Heart right ventricle (tissue), 16 donors: ENCODE data around the gene LRRC26. TPM values are rescaled to one million over a fixed set of nuclear protein-coding genes. Genes with fewer than 3 reads are reported as not detected.
A peak's percentile ranks its signal among the peaks of the same experiment; 100 is the strongest.

ENCODE experiments used
- ATAC-seq, 8 donors: fragments of 200-7000 bp; cut with Tn5 transposase; one replicate each; pipeline ENCODE4 v1.9.1; 2020; ENCODE audit warnings: mild to moderate bottlenecking in 8 of 8, moderate library complexity in 8 of 8, moderate number of reproducible peaks in 1 of 8
- DNase-seq, 2 donors: peaks; one replicate each; pipeline ENCODE4 v3.0.0-alpha.2; 2020
- H3K27ac ChIP-seq, 10 donors: fragments of 200-600 bp; sonication (generic) in 2 of 10; one replicate each; pipeline versions ENCODE4 v1.5.0 to v1.8.0; 2020 to 2022; ENCODE audit warnings: mild to moderate bottlenecking in 3 of 10
- H3K27me3 ChIP-seq, 7 donors: fragments of 200-600 bp; one replicate each; pipeline ENCODE4 v1.8.0; 2021 to 2022; ENCODE audit warnings: mild to moderate bottlenecking in 2 of 7
- H3K36me3 ChIP-seq, 9 donors: fragments of 200-600 bp; sonication (generic) in 1 of 9; one replicate each; pipeline versions ENCODE4 v1.5.0 to v1.8.0; 2020 to 2022; ENCODE audit warnings: mild to moderate bottlenecking in 2 of 9
- H3K4me1 ChIP-seq, 9 donors: fragments of 200-600 bp; sonication (generic) in 1 of 9; one replicate each; pipeline versions ENCODE4 v1.5.0 to v1.8.0; 2020 to 2022; ENCODE audit warnings: mild to moderate bottlenecking in 4 of 9
- H3K4me3 ChIP-seq, 10 donors: fragments of 200-600 bp; sonication (generic) in 2 of 10; one replicate each; pipeline versions ENCODE4 v1.5.0 to v1.8.0; 2020 to 2022; ENCODE audit warnings: mild to moderate bottlenecking in 7 of 10, moderate library complexity in 2 of 10
- H3K9me3 ChIP-seq, 11 donors: fragments of 200-600 bp in 10 of 11; sonication (generic) in 2 of 11; one replicate each; pipeline versions ENCODE4 v1.5.0 to v1.8.0; 2013 to 2022; ENCODE audit warnings: mild to moderate bottlenecking in 2 of 11, control low read depth in 1 of 11, moderate library complexity in 1 of 11
- WGBS, 2 donors: extraction: QIAGEN DNeasy Blood & Tissue Kit; methylation state at CpG; one replicate each; pipeline ENCODE4 v1.1.7; 2013; ENCODE audit warnings: inconsistent platforms in 1 of 2; 5-methylcytosine and 5-hydroxymethylcytosine counted together
- intact Hi-C, 10 donors: fragments of 100-400 bp; cut with DNase I; formaldehyde crosslinking; loops; one replicate each; pipeline versions ENCODE4 v1.11.1 to v1.14.2; 2022
- polyA plus RNA-seq, 2 donors: library from polyadenylated mRNA; stranded (reverse); fragments of 200-250 nt; gene quantifications; one replicate each; pipeline ENCODE4 v1.2.3, GENCODE V29; 2013
- total RNA-seq, 10 donors: library from RNA; stranded (reverse); fragmentation: NEBNext Ultra II Directional in 3 of 10; extraction: Animal tissue kit (Norgen Biotek cat#: 25700) in 3 of 10; gene quantifications; one replicate each; pipeline versions ENCODE4 v1.2.1 to v1.2.4, GENCODE V29; 2021 to 2023
- TF ChIP-seq, protein P1 (sequence below), 9 donors: fragments of 200-600 bp; sonication (generic) in 2 of 9; IDR thresholded peaks; one replicate each; pipeline versions ENCODE4 v1.5.0 to v1.8.0; 2021 to 2022; ENCODE audit warnings: antibody characterized with exemption in 9 of 9, mild to moderate bottlenecking in 5 of 9, moderate library complexity in 1 of 9
- donor health status: Arrhythmogenic right ventricular cardiomyopathy.
- donor health status: ischemic (EF 13 %, LVEDD 7.1; RV severe dilation, severe dysfunction).
- donor health status: healthy with polysubstance abuse.
- donor health status: DM: no; HTN: yes; CAD: no.
- donor health status: DM: no; HTN: no; CAD: no.
- donor health status: ischemic (EF 25% LVEDD 6.9; RV normal size, moderate dysfunction).
- donor health status: ischemic (EF 25% LVEDD 5.7; RV mildly dilated, moderate dysfunction).
- donor health status: healthy.
- donor health status: DM: yes; HTN: yes; CAD: no.
- donor health status: Ischemic cardiomyopathy.
- donor health status: ischemic (EF 35%, LVEDD 5.7; RV mildly dilated, moderate dysfunction).
- donor health status: nonischemic (EF 11% LVEDD 7.7; RV severe dilation, severe dysfunction).
- donor health status: DM: yes; HTN: yes; CAD: no.
- donor health status: PGD.
- donor health status: ischemic (EF 29% LVEDD 5.4; RV normal size, mild dysfunction).
- donor health status: nonischemic (EF 23%, LVEDD 6.1; RV moderate dilation, normal function).

LRRC26 gene
- total and polyA plus RNA-seq, 12 donors: not detected

- intact Hi-C loops: loop anchor here in 1 of 10 donors (5.0 kb wide), 1 partner anchor 34 kb away; the partner anchor contains the start of genes CYSRT1 and RNF224
- DNase-seq (no peak), ATAC-seq (no peak)
- H3K36me3 ChIP-seq: peaks cover 0 to 30% (median 16%) of the 10 kb centered on the region in 9 donors
- H3K27ac ChIP-seq: peak overlapping the region in 3 of 10 donors; percentile 22 to 74 (median 72)
- H3K4me1 ChIP-seq: peaks cover 24 to 79% (median 50%) of the 10 kb centered on the region in 9 donors
- no peak overlapping the region for H3K4me3 ChIP-seq
- no peaks in the 10 kb centered on the region for H3K9me3 ChIP-seq
- TF ChIP-seq, protein P1, sequence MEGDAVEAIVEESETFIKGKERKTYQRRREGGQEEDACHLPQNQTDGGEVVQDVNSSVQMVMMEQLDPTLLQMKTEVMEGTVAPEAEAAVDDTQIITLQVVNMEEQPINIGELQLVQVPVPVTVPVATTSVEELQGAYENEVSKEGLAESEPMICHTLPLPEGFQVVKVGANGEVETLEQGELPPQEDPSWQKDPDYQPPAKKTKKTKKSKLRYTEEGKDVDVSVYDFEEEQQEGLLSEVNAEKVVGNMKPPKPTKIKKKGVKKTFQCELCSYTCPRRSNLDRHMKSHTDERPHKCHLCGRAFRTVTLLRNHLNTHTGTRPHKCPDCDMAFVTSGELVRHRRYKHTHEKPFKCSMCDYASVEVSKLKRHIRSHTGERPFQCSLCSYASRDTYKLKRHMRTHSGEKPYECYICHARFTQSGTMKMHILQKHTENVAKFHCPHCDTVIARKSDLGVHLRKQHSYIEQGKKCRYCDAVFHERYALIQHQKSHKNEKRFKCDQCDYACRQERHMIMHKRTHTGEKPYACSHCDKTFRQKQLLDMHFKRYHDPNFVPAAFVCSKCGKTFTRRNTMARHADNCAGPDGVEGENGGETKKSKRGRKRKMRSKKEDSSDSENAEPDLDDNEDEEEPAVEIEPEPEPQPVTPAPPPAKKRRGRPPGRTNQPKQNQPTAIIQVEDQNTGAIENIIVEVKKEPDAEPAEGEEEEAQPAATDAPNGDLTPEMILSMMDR (IDR thresholded peaks at IDR 0.05): no peak
- H3K27me3 ChIP-seq: no peaks in the 10 kb centered on the region
- 83 to 86% methylated on average over 2 of the region's 2 CpGs for WGBS, 2 donors
Measured at GRCh38 chr9:137192859-137193258, 23.0 kb upstream of the LRRC26 start.

GRCh38 chr9:137192448-137192780, 22.6 kb upstream of the LRRC26 start:
- DNase-seq (no peak), ATAC-seq (no peak)
- Histone ChIP-seq H3K27me3 (no peaks in the 10 kb centered on the region), H3K27ac (peak overlapping the region in 2 of 10 donors; percentile 21 to 74), H3K36me3 (peaks cover 0 to 30% (median 16%) of the 10 kb centered on the region in 9 donors), H3K4me1 (peaks cover 24 to 79% (median 50%) of the 10 kb centered on the region in 9 donors), H3K4me3 (no peak overlapping the region), H3K9me3 (no peaks in the 10 kb centered on the region)
- 74 to 82% methylated on average over 10 of the region's 10 CpGs for WGBS, 2 donors
- TF ChIP-seq, protein P1 (IDR thresholded peaks at IDR 0.05): no peak
- intact Hi-C loops: loop anchor here in 1 of 10 donors (5.0 kb wide), 1 partner anchor 35 kb away; the partner anchor contains the start of genes CYSRT1 and RNF224

- ATAC-seq: no peak
- intact Hi-C loops: loop anchor here in 1 of 10 donors (5.0 kb wide), 1 partner anchor 35 kb away; the partner anchor contains the start of genes CYSRT1 and RNF224
- no peak for DNase-seq
- Histone ChIP-seq H3K27me3 (no peaks in the 10 kb centered on the region), H3K36me3 (peaks cover 0 to 36% (median 16%) of the 10 kb centered on the region in 9 donors), H3K27ac (peak overlapping the region in 2 of 10 donors; percentile 21 to 74), H3K9me3 (no peaks in the 10 kb centered on the region), H3K4me3 (no peak overlapping the region), H3K4me1 (peaks cover 29 to 79% (median 54%) of the 10 kb centered on the region in 9 donors)
- WGBS, 2 donors: 82% methylated on average over 22 of the region's 22 CpGs
- TF ChIP-seq, protein P1 (IDR thresholded peaks at IDR 0.05): no peak
Measured at GRCh38 chr9:137191691-137192447, 22.0 kb upstream of the LRRC26 start.

DNA sequence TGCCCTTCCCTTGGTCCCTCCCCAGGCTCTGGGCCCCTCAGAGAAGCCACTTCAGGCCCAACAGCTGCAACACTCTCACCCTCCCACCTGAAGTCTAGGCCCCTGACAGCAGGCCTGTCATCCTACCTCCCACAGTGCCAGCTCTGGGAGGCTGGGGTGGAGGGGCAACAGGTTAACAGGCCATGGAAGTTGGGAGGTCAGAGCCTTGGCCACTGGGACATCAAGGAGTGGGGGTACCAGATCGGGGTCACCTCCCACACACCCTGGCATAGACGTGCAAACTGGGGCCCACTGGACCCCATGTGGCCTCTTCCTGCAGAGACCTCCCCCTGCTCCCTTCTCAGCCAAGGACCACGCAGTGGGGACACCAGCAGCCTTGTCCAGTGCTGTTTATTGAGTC, 21.4 kb upstream of the LRRC26 start:
- no peak overlapping the region for H3K4me3 ChIP-seq
- 66 to 83% methylated on average over 3 of the region's 3 CpGs for WGBS, 2 donors
- H3K27ac ChIP-seq: peak overlapping the region in 3 of 10 donors; percentile 0 to 74 (median 15)
- H3K27me3 ChIP-seq: no peaks in the 10 kb centered on the region
- DNase-seq (no peak), ATAC-seq (no peak)
- peaks cover 35 to 79% (median 56%) of the 10 kb centered on the region in 9 donors for H3K4me1 ChIP-seq
- peaks cover 0 to 40% (median 16%) of the 10 kb centered on the region in 9 donors for H3K36me3 ChIP-seq
- intact Hi-C loops: loop anchor here in 1 of 10 donors (5.0 kb wide), 1 partner anchor 36 kb away; the partner anchor contains the start of genes CYSRT1 and RNF224
- TF ChIP-seq, protein P1 (IDR thresholded peaks at IDR 0.05): no peak
- no peaks in the 10 kb centered on the region for H3K9me3 ChIP-seq
